ENCODE measurements around the gene LYZL6.
"Not testable (repeated sequence)": the region's sequence is repeated elsewhere in the genome, so short reads cannot be mapped to it uniquely, and the experiment has no call there.

Gene LYZL6

GRCh38 chr17:35944151-35944550 lies 638 bp upstream of the LYZL6 start:
- DNase-seq, result no peak

DNA sequence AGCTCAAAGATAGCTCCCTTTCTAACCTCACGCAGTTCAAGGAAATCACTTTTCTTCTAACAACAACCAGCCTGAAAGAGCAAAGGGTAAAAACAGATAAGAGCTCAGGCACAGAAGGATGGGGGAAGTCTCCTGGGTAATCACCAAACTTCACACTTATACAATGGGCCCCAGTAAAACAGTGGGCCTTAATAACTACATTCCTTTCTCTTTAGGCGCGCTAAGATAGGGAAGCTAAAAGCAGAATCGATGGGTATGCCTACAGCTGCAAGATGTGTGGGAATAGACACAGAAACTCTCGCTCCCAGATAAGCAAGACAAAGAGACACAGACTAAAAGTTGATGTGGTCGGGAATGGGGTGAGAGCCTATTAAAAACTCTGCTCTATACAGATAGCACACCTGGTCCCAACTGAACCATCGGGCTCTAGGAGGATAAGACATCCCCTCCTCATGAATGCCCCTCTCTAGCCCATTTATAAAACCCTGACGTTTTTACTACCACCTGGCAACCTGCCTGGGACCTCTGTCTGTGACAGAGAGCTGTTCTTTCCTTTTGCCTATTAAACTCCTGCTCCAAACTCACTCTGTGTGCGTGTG lies 826 bp downstream of the LYZL6 start:
- DNase-seq, result no peak

GRCh38 chr17:35938492-35938891 lies 5.0 kb downstream of the LYZL6 start:
- DNase-seq, result not testable (repeated sequence)

DNA sequence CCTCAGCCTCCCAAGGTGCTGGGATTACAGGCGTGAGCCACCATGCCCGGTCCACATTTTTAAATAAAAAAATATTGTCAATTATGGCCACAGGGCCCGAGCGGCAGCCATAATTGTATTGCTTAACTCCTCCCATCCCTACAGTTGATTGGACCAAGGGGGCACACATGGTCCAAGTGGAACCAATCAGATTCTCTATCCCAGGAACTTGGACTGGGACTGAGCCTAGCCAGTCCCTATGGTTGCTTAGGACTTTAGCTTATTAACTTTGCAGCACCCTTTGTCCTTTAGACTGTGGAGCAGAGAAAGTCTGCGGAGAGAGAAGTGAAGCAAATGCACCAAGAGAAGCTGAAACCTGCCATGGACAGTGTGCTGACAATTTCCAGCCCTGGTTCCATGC lies 7.5 kb downstream of the LYZL6 start:
- no peak for DNase-seq

DNA sequence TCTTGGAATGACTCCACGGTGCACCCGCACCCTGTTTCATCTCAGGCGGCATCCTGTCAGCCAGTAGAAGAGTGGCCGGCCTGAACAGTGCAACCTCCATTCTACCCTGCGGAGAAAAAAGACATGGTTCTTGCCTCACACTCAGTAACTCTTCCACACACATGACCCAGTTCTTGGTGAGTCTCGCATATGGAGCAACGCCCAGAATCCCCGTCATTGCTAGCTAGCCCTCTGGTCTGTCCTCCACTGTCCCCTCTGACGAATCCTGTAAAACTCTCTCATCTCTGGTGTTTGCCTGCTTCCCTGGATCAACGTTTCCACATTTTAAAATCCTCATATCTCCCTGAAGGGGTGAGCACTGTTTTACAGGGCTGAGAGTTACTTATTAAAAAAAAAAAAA lies 8.8 kb downstream of the LYZL6 start:
- no peak for DNase-seq

DNA sequence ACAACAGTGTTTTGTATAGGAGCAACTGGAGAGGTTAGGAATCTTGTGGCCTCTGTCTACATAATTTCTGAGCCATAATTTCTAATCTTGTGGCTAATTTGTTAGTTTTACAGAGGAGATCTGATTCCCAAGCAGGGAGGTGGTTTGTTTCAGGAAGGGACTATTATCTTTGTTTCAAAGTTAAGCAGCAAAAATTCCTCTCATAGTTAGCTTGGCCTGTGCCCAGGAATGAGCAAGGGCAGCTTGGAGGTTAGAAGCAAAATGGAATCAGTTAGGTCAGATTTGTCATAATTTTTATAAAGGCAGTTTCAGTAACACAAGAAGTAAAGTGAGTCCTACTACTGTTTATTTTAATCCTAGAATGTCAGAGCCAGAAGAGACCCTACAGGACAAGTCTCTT lies 10.9 kb downstream of the LYZL6 start:
- no peak for DNase-seq

DNA sequence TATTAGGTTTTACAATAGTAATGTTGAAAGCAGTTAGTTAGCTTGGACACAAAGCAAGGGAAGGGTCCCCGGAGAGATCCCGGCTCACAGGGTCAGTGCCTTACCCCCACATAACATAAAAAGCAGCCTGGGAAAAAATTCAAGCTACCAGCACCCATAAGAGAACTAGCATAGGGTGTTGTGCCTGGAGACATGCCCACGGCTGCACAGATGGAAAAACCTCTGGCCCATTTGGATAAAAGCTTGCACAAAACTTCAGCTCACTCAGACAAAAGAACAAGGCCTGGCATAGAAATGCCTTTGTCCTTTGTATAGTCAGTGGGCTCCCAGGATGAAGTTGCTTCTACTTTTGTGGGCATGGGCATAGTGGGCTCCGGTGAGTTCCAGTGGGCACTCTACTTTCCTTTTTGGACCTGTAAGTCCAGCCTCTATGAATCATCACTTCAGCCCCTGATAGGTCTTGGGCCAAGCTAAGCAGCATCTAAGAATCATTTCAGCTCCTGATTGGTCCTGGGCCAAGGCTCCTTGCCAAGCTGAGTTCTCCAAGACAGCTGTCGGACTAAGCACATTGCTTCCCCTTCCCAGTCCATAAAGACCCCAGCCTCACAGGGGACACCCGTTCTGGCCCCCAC lies 11.6 kb downstream of the LYZL6 start:
- DNase-seq, result no peak

DNA sequence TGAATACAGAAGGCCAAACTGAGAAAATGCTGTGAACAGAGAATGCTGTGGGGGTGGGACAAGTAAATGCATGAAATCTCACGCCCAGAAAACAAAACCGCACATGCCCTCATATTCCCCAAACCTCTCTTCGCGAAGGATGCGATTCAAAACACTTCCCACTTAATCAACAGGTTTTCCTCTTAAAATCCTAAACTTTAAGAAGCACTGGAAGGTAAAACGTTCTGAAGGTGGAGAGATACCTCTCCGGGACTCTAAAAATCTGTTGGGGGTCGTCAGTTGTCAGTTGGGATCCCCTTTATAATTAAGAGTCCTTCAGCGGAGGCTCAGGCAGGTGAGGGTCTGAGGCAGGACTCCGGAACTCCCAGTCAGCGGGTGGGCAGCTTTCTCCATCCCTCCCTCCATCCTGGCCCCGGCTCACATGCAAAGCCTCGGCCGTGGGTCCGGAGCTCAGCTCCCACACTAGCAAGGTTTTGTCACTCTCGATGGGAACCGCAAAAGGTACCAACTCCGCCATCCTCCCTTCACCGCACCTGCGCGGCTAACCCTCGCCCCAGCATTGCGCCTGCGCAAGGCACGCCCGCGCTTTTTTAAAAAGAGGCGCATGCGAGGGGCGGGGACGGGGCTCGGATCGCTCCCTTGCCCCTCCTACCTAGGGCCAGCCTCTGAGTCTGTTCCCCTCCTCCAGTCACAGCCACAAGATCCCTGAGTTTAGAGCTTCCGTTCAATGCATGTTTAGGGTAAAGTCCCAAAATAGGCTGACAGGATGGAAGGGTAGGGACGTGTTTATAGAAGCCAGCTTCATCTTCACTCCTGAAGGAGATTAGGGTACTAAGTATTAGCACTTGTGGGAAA lies 13.1 kb downstream of the LYZL6 start, which contains the start of gene RDM1:
TSS of gene RDM1 (minus strand) at position 563 of the 855 bp plus-strand sequence. CDS start at position 517, 46 bp downstream.
- peak; percentile 61 for DNase-seq

DNA sequence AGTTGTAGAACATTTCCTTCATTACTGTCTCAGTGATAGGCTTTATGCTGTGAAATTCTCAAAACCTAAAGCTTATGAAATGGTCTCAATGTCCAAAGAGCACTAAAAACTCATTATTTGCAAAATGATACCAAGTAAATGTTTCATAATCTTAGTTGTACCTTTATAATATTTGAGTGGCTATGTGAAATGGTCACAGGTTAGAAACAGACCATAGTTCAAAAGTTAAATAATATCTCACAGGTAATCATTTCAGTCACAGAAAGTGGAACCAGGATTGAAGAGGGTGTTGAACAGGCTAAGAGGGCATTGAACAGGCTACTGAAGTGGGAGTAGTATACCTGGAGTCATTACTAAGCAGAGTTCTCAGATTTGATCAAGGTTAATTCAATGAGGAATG lies 15.8 kb downstream of the LYZL6 start:
- DNase-seq, result no peak

- no peak for DNase-seq
These were observed 19.9 kb downstream of the LYZL6 start for GRCh38 chr17:35923609-35924114.

DNA sequence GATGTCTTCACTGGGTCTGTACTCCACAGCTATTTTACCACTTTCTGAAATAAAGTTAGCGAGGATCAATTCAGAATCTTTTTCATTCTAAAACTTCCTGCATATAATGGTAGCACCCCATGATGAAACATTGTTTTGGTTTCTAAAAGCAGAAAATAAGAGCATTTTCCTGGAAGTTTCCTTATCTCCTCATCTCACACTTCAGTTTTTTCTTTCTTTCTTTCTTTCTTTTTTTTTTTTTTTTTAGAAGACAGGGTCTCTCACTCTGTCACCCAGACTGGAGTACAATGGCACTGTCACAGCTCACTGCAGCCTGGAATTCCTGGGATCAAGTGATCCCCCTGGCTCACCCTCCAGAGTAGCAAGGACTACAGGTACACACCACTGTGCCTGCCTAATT lies 23.3 kb downstream of the LYZL6 start:
- no peak for DNase-seq

DNA sequence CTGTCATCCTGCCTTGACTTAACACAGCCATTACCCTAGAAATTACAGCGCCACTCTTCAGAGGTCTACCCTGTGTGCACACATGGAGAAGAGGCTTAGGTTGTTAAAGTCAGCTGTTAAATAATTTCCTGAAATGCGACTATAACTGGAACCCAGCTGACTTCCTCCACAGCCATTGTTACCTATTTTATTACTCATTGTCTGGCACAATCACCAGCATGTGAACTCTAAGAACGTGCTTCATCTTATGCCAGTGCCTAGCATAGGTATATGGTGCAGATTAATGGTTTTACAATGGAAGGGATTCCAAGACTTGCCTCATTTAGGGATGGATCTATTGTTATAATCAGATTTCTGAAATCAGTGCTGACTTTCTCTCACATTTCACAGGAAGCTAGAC lies 24.8 kb downstream of the LYZL6 start:
- DNase-seq, result no peak

GRCh38 chr17:35917519-35918213 lies 25.8 kb downstream of the LYZL6 start:
- no peak for DNase-seq

GRCh38 chr17:35915153-35915964 lies 28.2 kb downstream of the LYZL6 start:
- no peak for DNase-seq

- no peak for DNase-seq
These were observed 29.2 kb downstream of the LYZL6 start for GRCh38 chr17:35914354-35914753.

GRCh38 chr17:35913609-35914008 lies 29.9 kb downstream of the LYZL6 start:
- DNase-seq, result no peak

DNA sequence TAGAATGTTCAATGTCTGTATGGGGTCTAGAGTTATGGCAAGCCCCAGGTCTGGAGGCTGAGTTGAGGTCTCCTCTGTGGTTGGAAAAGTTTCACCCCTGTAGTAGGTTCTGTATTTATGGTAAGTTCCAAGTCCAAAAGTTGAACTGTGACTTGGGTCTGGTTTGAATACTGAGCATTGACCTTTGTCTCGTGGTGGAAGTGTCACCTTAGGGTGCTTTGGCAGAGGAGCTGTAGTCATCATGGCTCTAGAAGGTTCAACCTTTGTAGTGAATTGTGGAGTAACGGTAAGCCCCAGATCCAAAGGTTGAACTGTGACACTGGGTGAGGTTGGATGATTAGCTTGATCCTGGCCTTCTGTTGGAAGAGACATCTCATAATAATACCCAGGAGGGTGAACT lies 30.6 kb downstream of the LYZL6 start:
- DNase-seq, result no peak

GRCh38 chr17:35912339-35912912 lies 31.1 kb downstream of the LYZL6 start:
- no peak for DNase-seq

DNA sequence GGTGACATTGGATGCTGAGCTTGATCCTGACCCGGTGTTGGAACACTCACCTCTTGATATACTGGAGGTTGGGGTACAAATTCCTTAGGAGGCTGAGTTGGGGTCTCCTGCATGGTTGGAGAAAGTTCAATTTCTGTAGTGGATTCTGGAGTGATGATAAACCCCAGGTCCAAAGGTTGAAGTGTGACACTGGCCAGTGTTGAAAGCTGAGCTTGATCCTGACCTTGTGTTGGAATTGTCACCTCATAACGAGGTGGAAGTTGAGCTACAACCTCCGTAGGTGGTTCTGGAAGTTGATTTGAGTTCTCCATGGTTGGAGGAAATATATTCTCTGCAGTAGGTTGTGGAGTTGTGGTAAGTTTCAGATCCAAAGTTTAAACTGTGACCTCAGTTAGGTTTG lies 34.1 kb downstream of the LYZL6 start:
- no peak for DNase-seq

- DNase-seq, result no peak
These were observed 35.8 kb downstream of the LYZL6 start for GRCh38 chr17:35907691-35908090.

DNA sequence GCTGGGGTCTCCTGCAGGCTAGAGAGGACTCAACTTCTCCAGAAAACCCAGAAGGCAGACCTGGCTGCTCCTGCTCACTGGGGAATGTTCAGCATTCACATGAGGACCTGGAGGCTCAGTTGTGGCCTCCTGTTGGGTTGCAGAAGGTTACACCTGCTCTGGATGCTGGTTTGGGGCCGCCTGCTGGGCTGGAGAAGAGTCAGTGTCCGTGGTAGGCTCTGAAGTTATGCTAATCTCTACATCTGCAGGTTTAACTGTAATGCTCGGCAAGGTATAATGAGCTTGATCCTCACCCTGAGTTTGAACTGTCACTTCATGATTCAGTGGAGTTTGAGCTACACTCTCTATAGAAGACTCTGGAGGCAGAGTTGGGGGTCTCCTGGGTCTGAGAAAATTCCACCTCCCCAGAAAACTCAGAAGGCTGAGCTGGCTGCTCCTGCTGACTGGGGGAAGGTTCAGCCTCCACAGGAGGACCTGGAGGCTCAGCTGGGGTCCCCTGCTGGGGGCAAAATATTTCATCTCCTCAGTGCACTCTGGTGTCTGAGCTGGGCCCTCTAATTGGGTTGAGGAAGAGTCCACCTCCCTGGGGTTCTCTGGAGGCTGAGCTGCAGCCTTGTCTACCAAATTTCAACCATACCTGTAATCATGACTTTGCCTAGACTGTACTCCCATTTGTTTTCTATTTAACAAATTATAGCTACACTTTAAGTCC lies 36.4 kb downstream of the LYZL6 start:
- no peak for DNase-seq

All from activated CD4-positive, alpha-beta T cell treated with anti-CD3 and anti-CD28 coated beads, Interleukin-2, amount 50 U/mL, for 1 hour (primary cell).